GM10847 (cell line): Measurements from ENCODE around the gene PJA2.

Source experiments
- POLR2A ChIP-seq: IDR thresholded peaks from 2 replicates; pipeline ENCODE4 v1.6.1; 2011; ENCODE audit not compliant: insufficient read length; ENCODE audit errors: extremely low read depth

Gene PJA2

GRCh38 chr5:109378095-109378494, 31.7 kb downstream of the PJA2 start:
- no peak for TF ChIP-seq POLR2A

GRCh38 chr5:109374625-109375024, 35.1 kb downstream of the PJA2 start:
- no peak for TF ChIP-seq POLR2A

DNA sequence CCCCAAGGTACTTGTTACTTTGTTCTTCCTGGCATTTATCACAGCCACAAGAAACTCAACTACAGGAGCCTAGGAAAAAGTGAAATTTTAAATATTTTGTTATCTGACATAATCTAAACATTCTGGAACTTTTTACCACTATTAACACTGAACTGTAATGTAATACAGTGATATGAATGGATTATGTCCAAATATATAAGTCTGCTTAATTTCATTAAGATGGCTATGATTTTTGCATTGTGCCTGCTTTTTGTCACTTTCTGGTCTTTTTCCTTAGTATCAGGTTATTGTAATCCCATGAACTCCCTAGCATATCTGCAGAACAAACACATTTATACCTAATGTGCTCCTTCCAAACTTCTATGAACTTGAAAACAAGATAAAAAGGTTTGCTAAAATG, 35.8 kb downstream of the PJA2 start:
- TF ChIP-seq POLR2A, result no peak

DNA sequence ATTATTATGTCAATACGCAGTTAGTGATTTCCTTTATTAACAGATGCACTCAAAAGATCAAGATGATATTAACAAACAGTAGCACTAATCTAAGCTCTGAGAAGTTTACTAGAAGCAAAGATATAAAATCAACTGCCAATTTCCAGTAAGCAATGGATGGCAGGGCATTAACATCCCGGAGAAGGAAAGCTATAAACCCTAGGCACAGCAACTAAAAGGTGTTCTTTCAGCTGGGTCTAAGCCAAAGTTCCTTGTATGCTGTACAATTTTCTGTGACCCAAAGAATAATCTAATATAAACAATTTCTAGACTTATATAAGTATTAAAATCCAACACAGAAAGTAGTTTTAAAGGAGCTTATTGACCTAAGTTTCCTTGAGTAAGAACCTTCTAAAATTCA, 39.4 kb downstream of the PJA2 start:
- no peak for TF ChIP-seq POLR2A

- no peak for TF ChIP-seq POLR2A
These were observed 44.1 kb downstream of the PJA2 start for GRCh38 chr5:109365653-109366052.

- TF ChIP-seq POLR2A, result no peak
These were observed 44.8 kb downstream of the PJA2 start for GRCh38 chr5:109364977-109365376.

GRCh38 chr5:109359642-109360041, 50.1 kb downstream of the PJA2 start:
- TF ChIP-seq POLR2A, result no peak

DNA sequence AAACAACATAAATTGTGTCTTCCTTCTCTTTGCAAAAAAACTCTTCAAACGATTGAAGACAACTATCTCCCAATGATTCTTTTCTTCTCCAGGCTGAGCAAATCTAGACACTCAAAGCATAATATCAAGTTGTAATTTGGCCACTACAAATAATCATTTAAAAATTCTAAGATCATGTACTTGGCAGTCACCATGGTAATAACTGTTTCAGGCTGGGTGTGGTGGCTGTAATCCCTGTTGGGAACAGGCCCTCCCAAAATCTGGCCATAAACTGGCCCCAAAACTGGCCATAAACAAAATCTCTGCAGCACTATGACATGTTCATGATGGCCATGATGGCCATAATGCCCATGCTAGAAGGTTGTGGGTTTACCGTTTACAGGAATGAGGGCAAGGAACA, 52.0 kb downstream of the PJA2 start:
- TF ChIP-seq POLR2A, result no peak

GRCh38 chr5:109354761-109355160, 55.0 kb downstream of the PJA2 start:
- TF ChIP-seq POLR2A, result no peak

DNA sequence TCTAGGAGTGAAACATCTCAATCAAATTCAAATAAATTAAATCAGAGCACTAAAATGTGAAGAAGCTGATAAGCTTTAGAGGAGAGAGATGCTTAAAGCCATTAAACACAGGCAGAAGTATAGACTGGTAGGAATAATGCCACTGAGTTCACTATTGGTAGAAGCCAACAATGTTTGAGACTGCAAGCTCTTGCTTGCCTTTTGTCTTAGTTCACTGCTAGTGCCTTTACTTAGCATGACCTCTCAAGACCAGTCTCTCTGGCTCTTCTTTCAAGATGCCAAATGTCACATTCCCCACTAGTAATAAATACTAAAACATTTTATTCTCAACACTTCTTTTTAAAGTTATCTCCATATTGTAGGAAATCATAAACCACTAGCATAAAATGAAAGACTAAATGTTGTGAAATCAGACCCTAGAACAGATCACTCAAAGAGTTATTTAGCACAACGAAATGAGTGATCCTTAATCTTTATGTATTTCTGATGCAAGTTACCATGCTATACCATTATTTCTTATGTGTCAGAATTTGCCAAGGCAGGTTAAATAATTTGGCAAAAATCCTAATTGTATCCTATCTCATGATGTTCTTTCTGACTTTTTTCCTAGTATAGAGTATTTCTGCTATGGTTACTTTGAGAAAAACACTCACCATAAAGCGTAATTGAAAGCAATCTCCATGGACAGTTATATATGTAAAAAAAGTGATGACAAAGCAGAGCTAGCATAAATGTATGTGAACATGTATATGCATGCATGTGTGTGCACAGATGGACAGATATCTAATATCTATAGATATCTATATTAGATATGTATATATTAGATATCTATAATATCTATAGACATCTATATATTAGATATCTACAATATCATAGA, 57.5 kb downstream of the PJA2 start:
- no peak for TF ChIP-seq POLR2A

DNA sequence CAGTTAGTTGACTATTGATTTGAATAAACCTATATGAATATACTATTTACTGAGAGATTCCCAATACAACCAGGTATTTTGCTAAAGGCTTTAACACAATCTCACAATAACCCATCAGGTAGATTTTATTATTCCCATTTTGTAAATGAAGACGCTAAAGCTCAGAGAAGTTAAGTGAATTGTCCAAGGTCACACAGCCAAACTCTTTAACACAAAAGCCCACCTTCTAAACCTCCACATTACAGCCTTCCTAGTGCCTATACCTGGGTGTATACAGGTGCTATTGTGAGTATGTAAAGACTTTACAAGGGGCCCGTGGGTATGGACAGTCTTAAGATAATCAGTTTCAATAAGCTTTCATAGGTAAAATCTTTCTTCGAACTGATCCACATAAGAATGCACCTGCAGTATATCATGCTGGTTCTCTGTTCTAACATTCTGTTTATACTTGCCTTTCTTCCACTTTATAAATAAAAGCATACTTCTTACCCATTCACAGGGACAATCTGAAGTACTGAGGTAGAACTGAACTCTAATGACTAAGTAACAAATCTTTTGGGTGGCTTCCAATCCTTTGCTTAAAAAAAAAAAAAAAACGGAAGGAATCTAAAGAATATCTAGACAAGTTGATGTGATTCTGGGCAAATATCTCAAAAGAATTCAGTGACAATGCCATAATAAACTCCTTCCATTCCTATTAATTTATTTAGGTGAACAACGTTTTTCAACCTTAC, 59.1 kb downstream of the PJA2 start:
- TF ChIP-seq POLR2A, result no peak

DNA sequence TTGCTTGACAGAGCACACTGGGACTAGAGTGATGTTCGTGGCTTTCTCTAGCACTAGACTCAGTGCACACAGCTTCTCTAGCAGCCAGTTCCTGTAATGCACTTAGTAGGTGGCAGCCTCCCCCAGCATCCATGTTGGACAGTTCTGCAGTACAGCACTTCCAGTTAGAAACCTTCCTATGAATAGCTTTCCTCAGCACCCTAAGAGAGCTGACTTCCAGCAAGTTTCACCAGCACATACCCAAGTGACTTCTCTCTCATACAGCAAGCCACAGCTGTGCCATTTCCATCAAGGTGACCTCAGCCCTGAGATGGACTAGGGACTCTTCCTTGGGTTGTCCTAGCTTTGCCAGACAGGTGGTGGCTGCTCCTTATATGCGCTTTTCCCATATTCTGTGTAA, 60.4 kb downstream of the PJA2 start:
- no peak for TF ChIP-seq POLR2A

DNA sequence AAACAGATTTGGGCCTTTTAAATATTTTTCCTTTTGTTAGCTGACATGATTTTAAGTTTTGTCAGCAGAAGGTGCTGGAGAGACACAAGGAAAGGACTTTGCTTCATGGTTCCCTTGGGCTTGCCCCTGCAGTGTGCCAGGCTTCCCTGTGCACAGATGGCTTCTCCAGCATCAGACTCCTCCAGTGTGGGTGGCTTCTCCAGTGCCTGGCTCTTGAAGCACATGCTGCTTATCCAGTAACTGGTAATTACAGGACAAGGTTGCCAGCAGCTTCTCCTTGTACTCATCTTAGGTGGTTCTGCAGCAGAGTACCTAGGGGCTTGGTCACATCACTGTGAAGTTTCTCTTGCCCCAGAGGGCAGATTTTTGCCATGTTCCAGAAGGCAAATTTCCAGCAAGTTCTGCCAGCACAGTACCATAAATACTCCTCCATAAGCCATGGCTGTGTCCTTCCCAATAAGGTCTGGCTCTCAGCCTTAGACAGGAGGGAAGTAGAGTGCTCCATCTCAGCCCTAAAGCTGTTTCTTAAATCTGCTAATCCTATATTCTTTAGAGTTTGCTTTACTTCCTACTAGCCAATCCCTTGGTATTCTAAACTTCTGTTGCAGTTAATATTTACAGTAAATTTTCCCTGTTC, 62.4 kb downstream of the PJA2 start:
- TF ChIP-seq POLR2A, result no peak

- no peak for TF ChIP-seq POLR2A
These were observed 64.1 kb downstream of the PJA2 start for GRCh38 chr5:109345699-109346098.

DNA sequence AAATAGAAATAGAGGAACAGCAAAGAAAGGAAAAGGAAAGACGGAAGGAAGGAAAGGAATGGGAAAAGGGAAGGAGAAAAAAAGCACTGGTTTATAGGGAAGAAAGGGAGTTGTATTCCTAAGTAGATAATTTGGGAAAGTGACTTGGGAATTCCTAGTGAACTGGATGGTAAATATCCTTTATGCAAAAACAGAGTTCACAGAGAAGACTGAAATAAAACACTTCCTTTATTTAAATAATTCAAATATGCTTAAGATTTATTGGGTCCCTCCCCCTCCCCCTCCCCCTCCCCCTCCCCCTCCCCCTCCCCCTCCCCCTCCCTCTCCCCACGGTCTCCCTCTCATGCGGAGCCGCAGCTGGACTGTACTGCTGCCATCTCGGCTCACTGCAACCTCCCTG, 69.4 kb downstream of the PJA2 start:
- TF ChIP-seq POLR2A, result no peak

- TF ChIP-seq POLR2A, result no peak
These were observed 74.7 kb downstream of the PJA2 start for GRCh38 chr5:109335114-109335513.
